Measurements from ENCODE around the gene MAPK10. TPM values are rescaled to one million over a fixed set of nuclear protein-coding genes. Genes with fewer than 3 reads are reported as not detected.

MAPK10 gene
- total and polyA plus RNA-seq, 2 experiments from 2014 or later = 3.6 to 8.1 TPM

GRCh38 chr4:86272669-86273068 lies 87.2 kb downstream of the MAPK10 start:
- Mint-ChIP-seq H3K27me3 (ENCODE audit: insufficient read depth, low read depth, poor library complexity) (no peaks in the 10 kb centered on the region), H3K9me3 (no peaks in the 10 kb centered on the region; the same call in 2 of the 3 replicates), H3K27ac (no peak overlapping the region), H3K36me3 (ENCODE audit: low read depth) (no peaks in the 10 kb centered on the region), H3K4me3 (no peak overlapping the region), H3K4me1 (peaks cover 4% of the 10 kb centered on the region; the same call in 2 of the 3 replicates)
- H3K27me3 ChIP-seq (ENCODE audit: insufficient read depth) = no peaks in the 10 kb centered on the region
- DNase-seq (ENCODE audit: low spot score) (no peak), ATAC-seq (no peak)
- H3K4me1 ChIP-seq (ENCODE audit: insufficient read depth) = 0 out of 2 replicates have a peak, but pooled peaks cover 2% of the 10 kb centered on the region
- H3F3A ChIP-seq (replicated peaks; ENCODE audit: low read depth) = no peaks in the 10 kb centered on the region
- H3K4me3 ChIP-seq = no peak overlapping the region
- TF ChIP-seq STAT1 (IDR thresholded peaks at IDR 0.05; ENCODE audit: unreplicated experiment) (no peak), ZNF331 (CRISPR knock-in tag; IDR thresholded peaks at IDR 0.05; ENCODE audit: low read depth) (no peak), POLR2AphosphoS5 (IDR thresholded peaks at IDR 0.05; ENCODE audit: low read depth) (no peak), REST (IDR thresholded peaks at IDR 0.05; ENCODE audit: unreplicated experiment) (no peak), EZH2 (IDR thresholded peaks at IDR 0.05; ENCODE audit: low read depth, unreplicated experiment) (no peak), EZH2phosphoT487 (IDR thresholded peaks at IDR 0.05; ENCODE audit: unreplicated experiment) (no peak), ZNF462 (CRISPR knock-in tag; IDR thresholded peaks at IDR 0.05) (no peak), CREB1 (CRISPR knock-in tag; IDR thresholded peaks at IDR 0.05; ENCODE audit: low read depth) (no peak), ETS1 (IDR thresholded peaks at IDR 0.05) (no peak), CTCF (conservative IDR thresholded peaks at IDR 0.05; ENCODE audit: low read depth in 2 of 2) (no peak), JUNB (IDR thresholded peaks at IDR 0.05; ENCODE audit: unreplicated experiment) (no peak), NANOG (IDR thresholded peaks at IDR 0.05; ENCODE audit: borderline replicate concordance) (no peak), ZNF114 (CRISPR knock-in tag; IDR thresholded peaks at IDR 0.05) (no peak)
- no peaks in the 10 kb centered on the region for H3K79me2 ChIP-seq (replicated peaks; ENCODE audit: insufficient read depth)
- no peaks in the 10 kb centered on the region for H3K9me2 ChIP-seq (ENCODE audit: insufficient read depth)
- no peak overlapping the region for H3K4me2 ChIP-seq
- no peaks in the 10 kb centered on the region for H3K36me3 ChIP-seq (ENCODE audit: insufficient read depth)
- H2AFZ ChIP-seq = no peak overlapping the region
- H3K27ac ChIP-seq (ENCODE audit: low read depth) = no peak overlapping the region
- no peaks in the 10 kb centered on the region for H4K20me1 ChIP-seq (replicated peaks; ENCODE audit: insufficient read depth)

Measured in GM23338 (cell line).